Stimulated activated CD8-positive, alpha-beta memory T cell treated with anti-CD3 and anti-CD28 coated beads, Interleukin-15, amount 100 ng/mL, for 24 hours (primary cell): Measurements from ENCODE around the gene RAB8B.
"Not testable (repeated sequence)": the region's sequence is repeated elsewhere in the genome, so short reads cannot be mapped to it uniquely, and the experiment has no call there.

Experiments
- DNase-seq: peaks from one replicate; pipeline ENCODE4 v3.0.0-alpha.2; 2020; ENCODE audit warnings: low read depth

The RAB8B gene

GRCh38 chr15:63208824-63209223 lies 19.4 kb downstream of the RAB8B start:
- DNase-seq, result not testable (repeated sequence)

GRCh38 chr15:63210151-63211091 lies 21.0 kb downstream of the RAB8B start:
- no peak for DNase-seq

GRCh38 chr15:63211092-63211490 lies 21.7 kb downstream of the RAB8B start:
- no peak for DNase-seq

- DNase-seq, result no peak
Measured at GRCh38 chr15:63211549-63211948, 22.1 kb downstream of the RAB8B start.

- no peak for DNase-seq
Measured at GRCh38 chr15:63212050-63213004, 22.9 kb downstream of the RAB8B start.

- DNase-seq, result no peak
Measured at GRCh38 chr15:63218100-63218808, 28.8 kb downstream of the RAB8B start.

- no peak for DNase-seq
Measured at GRCh38 chr15:63219196-63219710, 29.8 kb downstream of the RAB8B start.

- no peak for DNase-seq
Measured at GRCh38 chr15:63221346-63221745, 31.9 kb downstream of the RAB8B start.

- no peak for DNase-seq
Measured at GRCh38 chr15:63223463-63223862, 34.1 kb downstream of the RAB8B start.

GRCh38 chr15:63225381-63225780 lies 36.0 kb downstream of the RAB8B start:
- no peak for DNase-seq

- no peak for DNase-seq
Measured at GRCh38 chr15:63226155-63226883, 36.9 kb downstream of the RAB8B start.

GRCh38 chr15:63226966-63227401 lies 37.6 kb downstream of the RAB8B start:
- DNase-seq, result no peak

GRCh38 chr15:63227689-63228088 lies 38.3 kb downstream of the RAB8B start:
- DNase-seq, result no peak

- no peak for DNase-seq
Measured at GRCh38 chr15:63231206-63231605, 41.8 kb downstream of the RAB8B start.

- no peak for DNase-seq
Measured at GRCh38 chr15:63231706-63232105, 42.3 kb downstream of the RAB8B start.

GRCh38 chr15:63232405-63232804 lies 43.0 kb downstream of the RAB8B start:
- DNase-seq, result no peak

GRCh38 chr15:63232943-63233342 lies 43.5 kb downstream of the RAB8B start:
- DNase-seq, result no peak

GRCh38 chr15:63233667-63234423 lies 44.4 kb downstream of the RAB8B start:
- no peak for DNase-seq

- DNase-seq, result no peak
Measured at GRCh38 chr15:63234451-63234870, 45.1 kb downstream of the RAB8B start.

- no peak for DNase-seq
Measured at GRCh38 chr15:63236272-63236671, 46.9 kb downstream of the RAB8B start.
